Measurements from ENCODE around the gene VPS18. TPM values are rescaled to one million over a fixed set of nuclear protein-coding genes. Genes with fewer than 3 reads are reported as not detected.
"Not testable (repeated sequence)": the region's sequence is repeated elsewhere in the genome, so short reads cannot be mapped to it uniquely, and the experiment has no call there.

The VPS18 gene
- total and polyA plus RNA-seq, 9 donors = 9.0 to 12.4 (median 10.8) TPM

- no peaks in the 10 kb centered on the region for H3K27me3 ChIP-seq (ENCODE audit: control insufficient read depth, insufficient read depth, low read length)
- no peaks in the 10 kb centered on the region for H3K36me3 ChIP-seq (ENCODE audit: control insufficient read depth, insufficient read depth, low read length)
- no CpG with 5 or more reads among the region's 5 CpGs for WGBS (ENCODE audit: insufficient coverage)
- H3K4me1 ChIP-seq (ENCODE audit: control insufficient read depth, insufficient read depth, low read length) = peaks cover 3% of the 10 kb centered on the region
- no peak for DNase-seq
- H3K4me3 ChIP-seq (ENCODE audit: low read length) = no peak overlapping the region
- no peaks in the 10 kb centered on the region for H3K9me3 ChIP-seq (replicated peaks; ENCODE audit: control insufficient read depth, low read depth, low read length)
- H3K27ac ChIP-seq (ENCODE audit: low read length) = no peak overlapping the region
Measured at GRCh38 chr15:40852529-40852928, 41.7 kb upstream of the VPS18 start.

- Histone ChIP-seq H3K9me3 (replicated peaks; ENCODE audit: control insufficient read depth, low read depth, low read length) (no peaks in the 10 kb centered on the region), H3K36me3 (ENCODE audit: control insufficient read depth, insufficient read depth, low read length) (no peaks in the 10 kb centered on the region), H3K27me3 (ENCODE audit: control insufficient read depth, insufficient read depth, low read length) (no peaks in the 10 kb centered on the region), H3K4me3 (ENCODE audit: low read length) (no peak overlapping the region), H3K4me1 (ENCODE audit: control insufficient read depth, insufficient read depth, low read length) (peaks cover 6% of the 10 kb centered on the region), H3K27ac (ENCODE audit: low read length) (no peak overlapping the region)
- WGBS (ENCODE audit: insufficient coverage) = 96% methylated on average over 6 of the region's 16 CpGs
- DNase-seq = no peak
Measured at GRCh38 chr15:40853241-40853890, 40.9 kb upstream of the VPS18 start.

DNA sequence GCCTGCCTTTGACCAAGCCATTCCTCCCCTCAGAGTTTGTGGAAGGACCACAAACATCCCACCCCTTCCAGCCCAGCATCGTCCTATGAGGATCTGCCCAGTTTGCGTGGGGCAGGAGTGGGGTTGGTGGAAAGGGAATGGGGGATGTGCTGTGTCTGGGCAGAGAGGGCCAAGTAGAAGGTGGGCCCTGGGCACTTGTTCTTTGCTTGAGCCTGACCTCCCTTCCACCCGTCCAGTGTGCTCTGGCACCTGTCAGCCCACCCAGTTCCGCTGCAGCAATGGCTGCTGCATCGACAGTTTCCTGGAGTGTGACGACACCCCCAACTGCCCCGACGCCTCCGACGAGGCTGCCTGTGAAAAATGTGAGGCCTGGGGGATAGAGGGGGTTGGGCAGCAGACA, 40.1 kb upstream of the VPS18 start:
- Histone ChIP-seq H3K27ac (ENCODE audit: low read length) (no peak overlapping the region), H3K9me3 (replicated peaks; ENCODE audit: control insufficient read depth, low read depth, low read length) (no peaks in the 10 kb centered on the region), H3K36me3 (ENCODE audit: control insufficient read depth, insufficient read depth, low read length) (no peaks in the 10 kb centered on the region), H3K4me1 (ENCODE audit: control insufficient read depth, insufficient read depth, low read length) (peaks cover 6% of the 10 kb centered on the region), H3K27me3 (ENCODE audit: control insufficient read depth, insufficient read depth, low read length) (no peaks in the 10 kb centered on the region), H3K4me3 (ENCODE audit: low read length) (no peak overlapping the region)
- 56% methylated on average over 7 of the region's 10 CpGs for WGBS (ENCODE audit: insufficient coverage)
- DNase-seq = no peak

DNA sequence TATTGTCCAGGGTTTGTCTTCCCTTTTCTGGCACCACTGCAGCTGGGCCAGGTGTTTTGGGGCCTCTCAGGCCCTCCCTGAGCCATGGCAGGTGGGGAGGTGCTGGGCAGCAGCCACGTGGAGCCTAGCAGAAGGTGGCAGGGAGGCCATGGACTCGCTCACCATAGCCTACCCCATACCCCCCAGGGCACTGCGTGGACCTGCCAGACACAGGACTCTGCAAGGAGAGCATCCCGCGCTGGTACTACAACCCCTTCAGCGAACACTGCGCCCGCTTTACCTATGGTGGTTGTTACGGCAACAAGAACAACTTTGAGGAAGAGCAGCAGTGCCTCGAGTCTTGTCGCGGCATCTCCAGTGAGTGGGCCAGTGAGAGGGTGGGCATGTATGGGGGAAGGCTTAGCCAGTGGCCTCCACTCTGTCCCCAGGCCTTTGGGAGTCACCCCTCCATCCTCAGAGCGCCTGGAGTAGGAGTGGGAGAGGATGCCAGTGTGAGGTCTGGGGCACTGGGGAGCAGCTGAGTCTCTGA, 38.5 kb upstream of the VPS18 start:
- H3K27me3 ChIP-seq (ENCODE audit: control insufficient read depth, insufficient read depth, low read length) = peaks cover 2% of the 10 kb centered on the region
- no peaks in the 10 kb centered on the region for H3K36me3 ChIP-seq (ENCODE audit: control insufficient read depth, insufficient read depth, low read length)
- WGBS (ENCODE audit: insufficient coverage) = 85% methylated on average over 10 of the region's 13 CpGs
- H3K27ac ChIP-seq (ENCODE audit: low read length) = no peak overlapping the region
- H3K4me1 ChIP-seq (ENCODE audit: control insufficient read depth, insufficient read depth, low read length) = peaks cover 6% of the 10 kb centered on the region
- no peak for DNase-seq
- no peak overlapping the region for H3K4me3 ChIP-seq (ENCODE audit: low read length)
- H3K9me3 ChIP-seq (replicated peaks; ENCODE audit: control insufficient read depth, low read depth, low read length) = no peaks in the 10 kb centered on the region

DNA sequence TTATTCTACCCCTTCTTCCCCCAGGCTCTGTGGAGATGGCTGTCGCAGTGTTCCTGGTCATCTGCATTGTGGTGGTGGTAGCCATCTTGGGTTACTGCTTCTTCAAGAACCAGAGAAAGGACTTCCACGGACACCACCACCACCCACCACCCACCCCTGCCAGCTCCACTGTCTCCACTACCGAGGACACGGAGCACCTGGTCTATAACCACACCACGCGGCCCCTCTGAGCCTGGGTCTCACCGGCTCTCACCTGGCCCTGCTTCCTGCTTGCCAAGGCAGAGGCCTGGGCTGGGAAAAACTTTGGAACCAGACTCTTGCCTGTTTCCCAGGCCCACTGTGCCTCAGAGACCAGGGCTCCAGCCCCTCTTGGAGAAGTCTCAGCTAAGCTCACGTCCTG, 37.5 kb upstream of the VPS18 start:
- peaks cover 2% of the 10 kb centered on the region for H3K27me3 ChIP-seq (ENCODE audit: control insufficient read depth, insufficient read depth, low read length)
- H3K27ac ChIP-seq (ENCODE audit: low read length) = no peak overlapping the region
- peaks cover 6% of the 10 kb centered on the region for H3K4me1 ChIP-seq (ENCODE audit: control insufficient read depth, insufficient read depth, low read length)
- no peak for DNase-seq
- 59% methylated on average over 5 of the region's 8 CpGs for WGBS (ENCODE audit: insufficient coverage)
- no peak overlapping the region for H3K4me3 ChIP-seq (ENCODE audit: low read length)
- H3K36me3 ChIP-seq (ENCODE audit: control insufficient read depth, insufficient read depth, low read length) = no peaks in the 10 kb centered on the region
- no peaks in the 10 kb centered on the region for H3K9me3 ChIP-seq (replicated peaks; ENCODE audit: control insufficient read depth, low read depth, low read length)

DNA sequence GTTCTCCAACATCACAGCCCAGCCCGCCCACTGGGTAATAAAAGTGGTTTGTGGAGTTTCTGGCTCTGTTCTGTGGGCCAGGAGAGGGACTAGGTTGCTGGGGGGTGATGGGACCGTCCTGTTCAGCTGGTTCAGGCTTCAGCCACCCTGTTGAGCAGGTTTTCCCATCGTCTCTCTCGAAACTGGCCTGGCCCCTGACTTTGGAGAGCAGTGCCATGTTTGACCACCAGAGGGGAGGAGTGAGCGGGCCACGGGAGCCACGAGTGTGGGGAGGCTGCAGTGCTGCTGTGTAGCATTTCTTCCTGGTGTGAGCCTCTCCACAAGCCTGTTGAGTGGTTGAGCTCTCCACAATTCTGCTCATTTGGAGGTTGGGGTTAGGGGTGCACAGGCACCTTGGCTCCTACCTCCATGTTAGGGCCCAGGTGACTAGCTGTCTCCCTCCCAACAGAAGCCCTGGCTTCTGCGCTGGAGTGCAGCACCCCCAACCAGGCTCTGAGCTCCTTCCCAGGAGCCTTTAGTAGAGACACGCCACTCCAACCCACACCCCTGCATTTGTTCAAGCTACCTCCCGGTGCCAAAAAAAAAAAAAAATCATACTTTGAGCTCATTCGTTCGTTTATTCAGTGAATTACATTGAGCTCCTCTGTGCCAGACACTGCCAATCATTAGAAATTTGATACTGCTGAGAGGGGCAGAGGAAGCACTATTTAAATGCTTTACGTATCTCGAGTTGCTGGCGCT, 36.5 kb upstream of the VPS18 start:
- H3K27ac ChIP-seq (ENCODE audit: low read length) = no peak overlapping the region
- no peaks in the 10 kb centered on the region for H3K36me3 ChIP-seq (ENCODE audit: control insufficient read depth, insufficient read depth, low read length)
- DNase-seq = peak; percentile 72
- H3K4me3 ChIP-seq (ENCODE audit: low read length) = no peak overlapping the region
- WGBS (ENCODE audit: insufficient coverage) = 6% methylated on average over 10 of the region's 15 CpGs
- H3K9me3 ChIP-seq (replicated peaks; ENCODE audit: control insufficient read depth, low read depth, low read length) = no peaks in the 10 kb centered on the region
- peaks cover 2% of the 10 kb centered on the region for H3K27me3 ChIP-seq (ENCODE audit: control insufficient read depth, insufficient read depth, low read length)
- peaks cover 6% of the 10 kb centered on the region for H3K4me1 ChIP-seq (ENCODE audit: control insufficient read depth, insufficient read depth, low read length)

GRCh38 chr15:40858706-40859105, 35.5 kb upstream of the VPS18 start:
- H3K9me3 ChIP-seq (replicated peaks; ENCODE audit: control insufficient read depth, low read depth, low read length) = no peaks in the 10 kb centered on the region
- 93% methylated on average over 1 of the region's 10 CpGs for WGBS (ENCODE audit: insufficient coverage)

GRCh38 chr15:40859206-40859851, 34.9 kb upstream of the VPS18 start:
- H3K4me1 ChIP-seq (ENCODE audit: control insufficient read depth, insufficient read depth, low read length) = peaks cover 6% of the 10 kb centered on the region
- no peak overlapping the region for H3K27ac ChIP-seq (ENCODE audit: low read length)
- peaks cover 2% of the 10 kb centered on the region for H3K27me3 ChIP-seq (ENCODE audit: control insufficient read depth, insufficient read depth, low read length)
- WGBS (ENCODE audit: insufficient coverage) = 45% methylated on average over 18 of the region's 18 CpGs
- no peak overlapping the region for H3K4me3 ChIP-seq (ENCODE audit: low read length)
- H3K36me3 ChIP-seq (ENCODE audit: control insufficient read depth, insufficient read depth, low read length) = no peaks in the 10 kb centered on the region
- no peaks in the 10 kb centered on the region for H3K9me3 ChIP-seq (replicated peaks; ENCODE audit: control insufficient read depth, low read depth, low read length)
- peak; percentile 57 for DNase-seq

More at GRCh38 chr15:40858706-40859105, 35.5 kb upstream of the VPS18 start:
- H3K4me3 ChIP-seq (ENCODE audit: low read length) = no peak overlapping the region
- no peak overlapping the region for H3K27ac ChIP-seq (ENCODE audit: low read length)
- DNase-seq = no peak
- peaks cover 6% of the 10 kb centered on the region for H3K4me1 ChIP-seq (ENCODE audit: control insufficient read depth, insufficient read depth, low read length)
- H3K27me3 ChIP-seq (ENCODE audit: control insufficient read depth, insufficient read depth, low read length) = peaks cover 2% of the 10 kb centered on the region
- H3K36me3 ChIP-seq (ENCODE audit: control insufficient read depth, insufficient read depth, low read length) = no peaks in the 10 kb centered on the region

DNA sequence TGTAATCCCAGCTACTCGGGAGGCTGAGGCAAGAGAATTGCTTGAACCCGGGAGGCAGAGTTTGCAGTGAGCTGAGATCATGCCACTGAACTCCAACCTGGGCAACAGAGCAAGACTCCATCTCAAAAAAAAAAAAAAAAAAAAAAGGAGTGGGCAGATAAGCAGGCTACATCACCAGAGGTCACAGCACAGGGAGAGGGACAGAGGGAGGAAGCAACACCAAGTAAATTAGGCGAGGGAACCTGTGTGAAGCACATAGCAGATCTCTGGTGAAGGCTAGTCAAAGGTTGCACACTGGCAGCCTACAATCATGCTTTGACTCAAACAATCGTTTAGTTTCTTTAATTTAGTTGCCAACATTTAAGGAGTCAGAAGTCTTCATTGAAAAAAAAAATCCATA, 33.1 kb upstream of the VPS18 start:
- H3K36me3 ChIP-seq (ENCODE audit: control insufficient read depth, insufficient read depth, low read length); H3K9me3 ChIP-seq (replicated peaks; ENCODE audit: control insufficient read depth, low read depth, low read length); H3K4me3 ChIP-seq (ENCODE audit: low read length); H3K27me3 ChIP-seq (ENCODE audit: control insufficient read depth, insufficient read depth, low read length); H3K4me1 ChIP-seq (ENCODE audit: control insufficient read depth, insufficient read depth, low read length); H3K27ac ChIP-seq (ENCODE audit: low read length); DNase-seq: not testable (repeated sequence)
- 80% methylated on average over 1 of the region's 4 CpGs for WGBS (ENCODE audit: insufficient coverage)

DNA sequence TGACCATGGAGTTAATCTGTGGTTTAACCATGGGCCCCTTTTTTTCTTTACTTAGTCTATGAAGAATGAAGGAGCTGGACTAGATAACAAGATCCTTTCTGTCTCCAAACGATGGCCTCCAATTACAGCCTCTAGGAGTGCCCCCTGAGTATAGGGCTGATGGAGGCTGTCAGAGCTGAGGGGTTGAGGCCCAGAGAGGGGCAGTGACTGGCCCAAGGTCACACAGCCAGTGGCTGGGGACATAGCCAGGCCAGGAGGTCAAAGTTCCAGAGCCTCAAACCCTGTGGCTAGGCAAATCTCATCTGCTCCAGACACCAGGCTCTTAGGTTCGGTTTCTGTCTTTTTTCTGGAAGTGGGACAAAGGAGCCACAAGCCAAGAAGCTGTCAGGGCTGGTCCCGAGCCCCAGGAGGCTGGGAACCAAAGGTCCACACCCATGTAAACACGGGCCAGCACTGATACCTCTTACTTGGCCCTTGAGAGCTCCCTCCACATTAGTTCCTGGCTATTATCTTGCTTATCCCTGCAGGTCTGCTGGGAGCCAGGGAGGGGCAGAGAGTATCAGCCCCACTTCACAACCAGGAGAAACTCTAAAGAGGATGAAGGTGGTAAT, 30.5 kb upstream of the VPS18 start:
- Histone ChIP-seq H3K4me3 (ENCODE audit: low read length) (no peak overlapping the region), H3K27ac (ENCODE audit: low read length) (no peak overlapping the region), H3K36me3 (ENCODE audit: control insufficient read depth, insufficient read depth, low read length) (no peaks in the 10 kb centered on the region), H3K9me3 (replicated peaks; ENCODE audit: control insufficient read depth, low read depth, low read length) (no peaks in the 10 kb centered on the region), H3K27me3 (ENCODE audit: control insufficient read depth, insufficient read depth, low read length) (peaks cover 2% of the 10 kb centered on the region), H3K4me1 (ENCODE audit: control insufficient read depth, insufficient read depth, low read length) (no peaks in the 10 kb centered on the region)
- 58% methylated on average over 2 of the region's 4 CpGs for WGBS (ENCODE audit: insufficient coverage)
- DNase-seq = no peak

Data from muscle of leg (tissue), 11 donors.